Chondrocyte (in vitro differentiated cells): ENCODE data around the gene UBASH3A. TPM values are rescaled to one million over a fixed set of nuclear protein-coding genes. Genes with fewer than 3 reads are reported as not detected.
A peak's percentile ranks its signal among the peaks of the same experiment; 100 is the strongest.

Experiments
- DNase-seq: peaks from one replicate; pipeline ENCODE4 v3.0.0; 2021; ENCODE audit warnings: mixed read lengths, low spot score
- H3K27ac Mint-ChIP-seq: one replicate; pipeline ENCODE4 v1.8.0; 2021; ENCODE audit warnings: mild to moderate bottlenecking, moderate library complexity, mixed read lengths; ENCODE audit not compliant: unreplicated experiment
- H3K27me3 Mint-ChIP-seq: 2 replicates; pipeline ENCODE4 v1.8.0; 2021; ENCODE audit warnings: low read depth, mixed read lengths
- H3K36me3 Mint-ChIP-seq: 2 replicates; pipeline ENCODE4 v1.8.0; 2021; ENCODE audit warnings: low read depth, mixed read lengths
- H3K4me1 Mint-ChIP-seq: 2 replicates; pipeline ENCODE4 v1.8.0; 2021; ENCODE audit warnings: low read depth, mild to moderate bottlenecking, mixed read lengths
- H3K4me3 Mint-ChIP-seq: one replicate; pipeline ENCODE4 v1.8.0; 2021; ENCODE audit warnings: mild to moderate bottlenecking, moderate library complexity, mixed read lengths; ENCODE audit not compliant: unreplicated experiment
- H3K9me3 Mint-ChIP-seq: 2 replicates; pipeline ENCODE4 v1.8.0; 2021; ENCODE audit warnings: low read depth, mixed read lengths
- CTCF ChIP-seq: fragments of 200-600 bp; sonication (generic); IDR thresholded peaks from 2 replicates; pipeline ENCODE4 v1.5.0; 2021; ENCODE audit warnings: antibody characterized with exemption, mild to moderate bottlenecking, moderate library complexity
- total RNA-seq: library from RNA; stranded (reverse); gene quantifications from 3 replicates; pipeline ENCODE4 v1.2.1, GENCODE V29; 2021

The UBASH3A gene
- total RNA-seq, 1 donor from 2014 or later = not detected

- Mint-ChIP-seq H3K4me3 (no peak overlapping the region), H3K9me3 (peaks cover 12% of the 10 kb centered on the region), H3K4me1 (peaks cover 4% of the 10 kb centered on the region), H3K27ac (no peak overlapping the region), H3K27me3 (peaks cover 8% of the 10 kb centered on the region), H3K36me3 (no peaks in the 10 kb centered on the region)
- TF ChIP-seq CTCF = no peak
- DNase-seq = peak; percentile 70
Observed at GRCh38 chr21:42383331-42383730, 20.4 kb upstream of the UBASH3A start.

- TF ChIP-seq CTCF = no peak
- peaks cover 11% of the 10 kb centered on the region for H3K4me1 Mint-ChIP-seq
- H3K4me3 Mint-ChIP-seq = no peak overlapping the region
- peaks cover 7% of the 10 kb centered on the region for H3K27me3 Mint-ChIP-seq
- DNase-seq = peak; percentile 26
- H3K36me3 Mint-ChIP-seq = no peaks in the 10 kb centered on the region
- H3K9me3 Mint-ChIP-seq = peaks cover 12% of the 10 kb centered on the region
- H3K27ac Mint-ChIP-seq = no peak overlapping the region
Observed at GRCh38 chr21:42384156-42384945, 19.4 kb upstream of the UBASH3A start.

GRCh38 chr21:42384989-42385388 is 18.7 kb upstream of the UBASH3A start:
- no peaks in the 10 kb centered on the region for H3K36me3 Mint-ChIP-seq
- peaks cover 9% of the 10 kb centered on the region for H3K27me3 Mint-ChIP-seq

GRCh38 chr21:42385619-42386018 is 18.1 kb upstream of the UBASH3A start:
- Mint-ChIP-seq H3K4me1 (peaks cover 13% of the 10 kb centered on the region), H3K27me3 (peaks cover 9% of the 10 kb centered on the region), H3K4me3 (no peak overlapping the region), H3K9me3 (peaks cover 12% of the 10 kb centered on the region), H3K36me3 (no peaks in the 10 kb centered on the region), H3K27ac (no peak overlapping the region)
- TF ChIP-seq CTCF = no peak
- DNase-seq = no peak

More at GRCh38 chr21:42384989-42385388, 18.7 kb upstream of the UBASH3A start:
- Mint-ChIP-seq H3K9me3 (peaks cover 12% of the 10 kb centered on the region), H3K4me1 (peaks cover 13% of the 10 kb centered on the region), H3K27ac (no peak overlapping the region), H3K4me3 (no peak overlapping the region)
- DNase-seq = peak; percentile 22
- TF ChIP-seq CTCF = no peak

- peaks cover 12% of the 10 kb centered on the region for H3K9me3 Mint-ChIP-seq
- H3K36me3 Mint-ChIP-seq = no peaks in the 10 kb centered on the region
- H3K27ac Mint-ChIP-seq = no peak overlapping the region
- H3K4me1 Mint-ChIP-seq = peaks cover 13% of the 10 kb centered on the region
- H3K27me3 Mint-ChIP-seq = peaks cover 10% of the 10 kb centered on the region
- no peak for TF ChIP-seq CTCF
- DNase-seq = no peak
- H3K4me3 Mint-ChIP-seq = no peak overlapping the region
Observed at GRCh38 chr21:42386034-42386591, 17.6 kb upstream of the UBASH3A start.
